Transverse colon (tissue), 4 donors: Measurements from ENCODE around the gene COG5. TPM values are rescaled to one million over a fixed set of nuclear protein-coding genes. Genes with fewer than 3 reads are reported as not detected.
A peak's percentile ranks its signal among the peaks of the same experiment; 100 is the strongest.

Experiments used
- DNase-seq: peaks from one replicate; pipeline ENCODE4 v3.0.0-alpha.2; 2019
- H3K27ac ChIP-seq, 4 donors: fragments of 200-600 bp; sonication (generic); 2 replicates each; pipeline ENCODE4 v1.5.1; 2016 to 2018; ENCODE audit warnings: inconsistent platforms in 4 of 4
- H3K27me3 ChIP-seq: fragments of 200-600 bp; sonication (generic); 2 replicates; pipeline ENCODE4 v1.5.1; 2017; ENCODE audit warnings: inconsistent platforms
- H3K36me3 ChIP-seq, 4 donors: fragments of 200-600 bp; sonication (generic); 2 replicates each; pipeline ENCODE4 v1.5.1; 2017 to 2019; ENCODE audit warnings: inconsistent platforms in 4 of 4
- H3K4me1 ChIP-seq, 4 donors: fragments of 200-600 bp; sonication (generic); 2 replicates each; pipeline ENCODE4 v1.5.1; 2017 to 2020; ENCODE audit warnings: inconsistent platforms in 4 of 4
- H3K4me3 ChIP-seq, 4 donors: fragments of 200-600 bp; sonication (generic); 1 replicate in 1 of 4; 2 replicates in 3 of 4; pipeline versions ENCODE4 v1.5.1 to v1.6.1; 2017 to 2019; ENCODE audit warnings: inconsistent platforms in 4 of 4
- H3K9me3 ChIP-seq, 2 donors: fragments of 200-600 bp; sonication (generic); 2 replicates each; pipeline ENCODE4 v1.5.1; 2017 to 2019; ENCODE audit warnings: inconsistent platforms in 2 of 2
- CTCF ChIP-seq, 5 experiments: fragments of 200-600 bp in 3 of 5; fragments of 450-650 bp in 2 of 5; sonication (generic) in 3 of 5; IDR thresholded peaks; 1 replicate in 2 of 5; 2 replicates in 3 of 5; pipeline ENCODE4 v1.5.1; 2016 to 2017; ENCODE audit warnings: antibody characterized with exemption in 5 of 5, inconsistent platforms in 3 of 5, mild to moderate bottlenecking in 2 of 5, moderate library complexity in 1 of 5
- EP300 ChIP-seq: sonication (generic); formaldehyde crosslinking; IDR thresholded peaks from one replicate; pipeline ENCODE4 v1.6.1; 2017; ENCODE audit warnings: antibody characterized with exemption, low read depth
- POLR2A ChIP-seq: fragments of 450-650 bp; IDR thresholded peaks from one replicate; pipeline ENCODE4 v1.6.1; 2016; ENCODE audit warnings: antibody characterized with exemption, mild to moderate bottlenecking, moderate library complexity
- POLR2AphosphoS5 ChIP-seq, 3 donors: sonication (generic); formaldehyde crosslinking; IDR thresholded peaks; one replicate each; pipeline ENCODE4 v1.6.1; 2016; ENCODE audit warnings: antibody characterized with exemption in 3 of 3
- WGBS, 2 donors: methylation state at CpG; one replicate each; pipeline ENCODE4 v1.1.5; 2018; ENCODE audit warnings: low coverage in 1 of 2; 5-methylcytosine and 5-hydroxymethylcytosine counted together
- in situ Hi-C, 4 donors: fragments of 200-750 bp; cut with MboI; loops; one replicate each; pipeline versions ENCODE4 v1.15.0 to v1.15.1; 2017; ENCODE audit warnings: low sequenced_read_pairs in 3 of 4, low pct_ligation_motif_present in 1 of 4, low pct_unique_long_range_greater_than_20kb in 1 of 4
- intact Hi-C: fragments of 100-400 bp; cut with DNase I; formaldehyde crosslinking; loops from one replicate; pipeline ENCODE4 v1.15.1; 2023; ENCODE audit warnings: low total_unique reads
- total RNA-seq, 4 donors: library from RNA; depleted of rRNA; stranded (reverse); fragments of >200 nt; gene quantifications; one replicate each; pipeline ENCODE4 v1.1.0, GENCODE V29; 2016

COG5 gene
- total RNA-seq, 4 donors from 2014 or later: 15.7 to 48.2 (median 35.7) TPM

- in situ Hi-C loops: loop anchor here in 2 of 4 donors (25.0 kb wide), 1 partner anchor 173 kb away; the partner anchor contains the start of gene CBLL1 (in 2 of the 2)
- H3K4me1 ChIP-seq: peaks cover 19 to 41% (median 29%) of the 10 kb centered on the region in 4 donors
- TF ChIP-seq POLR2A: no peak
- no peak for TF ChIP-seq CTCF (IDR thresholded peaks at IDR 0.05)
- no peaks in the 10 kb centered on the region for H3K27me3 ChIP-seq
- intact Hi-C loops: no loop called here
- no peak for DNase-seq
- 32 to 40% methylated on average over 9 of the region's 9 CpGs for WGBS, 2 donors
- H3K9me3 ChIP-seq: no peaks in the 10 kb centered on the region
- no peaks in the 10 kb centered on the region for H3K36me3 ChIP-seq
- H3K4me3 ChIP-seq: peak overlapping the region; percentile 78 to 94 (median 85)
- H3K27ac ChIP-seq: peak overlapping the region; percentile 95 to 99 (median 98)
These were observed 1.0 kb upstream of the COG5 start for GRCh38 chr7:107564553-107565298.

- Histone ChIP-seq H3K27ac (peak overlapping the region; percentile 95 to 99 (median 98)), H3K4me1 (peaks cover 19 to 48% (median 29%) of the 10 kb centered on the region in 4 donors), H3K36me3 (no peaks in the 10 kb centered on the region), H3K9me3 (no peaks in the 10 kb centered on the region), H3K4me3 (peak overlapping the region; percentile 78 to 94 (median 85)), H3K27me3 (no peaks in the 10 kb centered on the region)
- intact Hi-C loops: no loop called here
- DNase-seq: no peak
- TF ChIP-seq POLR2AphosphoS5 (IDR thresholded peaks at IDR 0.05): no peak
- TF ChIP-seq CTCF (IDR thresholded peaks at IDR 0.05): no peak
- TF ChIP-seq POLR2A: no peak
- no peak for TF ChIP-seq EP300
- WGBS, 2 donors: 2 to 26% methylated on average over 3 to 20 of the region's 21 CpGs
- in situ Hi-C loops: loop anchor here in 2 of 4 donors (25.0 kb wide), 1 partner anchor 174 kb away; the partner anchor contains the start of gene CBLL1 (in 2 of the 2)
These were observed 492 bp downstream of the COG5 start for GRCh38 chr7:107563081-107563774.

GRCh38 chr7:107560898-107561516, 2.7 kb downstream of the COG5 start:
- Histone ChIP-seq H3K36me3 (peaks cover 0 to 14% (median 4%) of the 10 kb centered on the region in 4 donors), H3K27me3 (no peaks in the 10 kb centered on the region), H3K27ac (peak overlapping the region in 3 of 4 donors; percentile 26 to 40 (median 31)), H3K4me1 (peaks cover 19 to 48% (median 29%) of the 10 kb centered on the region in 4 donors), H3K4me3 (no peak overlapping the region), H3K9me3 (no peaks in the 10 kb centered on the region)
- in situ Hi-C loops (loop anchor here in 2 of 4 donors (25.0 kb wide), 1 partner anchor 176 kb away; the partner anchor contains the start of gene CBLL1 (in 2 of the 2)), intact Hi-C loops (no loop called here)
- 79 to 85% methylated on average over 5 to 6 of the region's 6 CpGs for WGBS, 2 donors
- no peak for TF ChIP-seq CTCF (IDR thresholded peaks at IDR 0.05)
- TF ChIP-seq EP300: no peak
- no peak for TF ChIP-seq POLR2AphosphoS5 (IDR thresholded peaks at IDR 0.05)
- no peak for TF ChIP-seq POLR2A
- DNase-seq: no peak

GRCh38 chr7:107559864-107560263, 3.9 kb downstream of the COG5 start:
- no peak for DNase-seq
- in situ Hi-C loops: loop anchor here in 2 of 4 donors (25.0 kb wide), 1 partner anchor 177 kb away; the partner anchor contains the start of gene CBLL1 (in 2 of the 2)
- peaks cover 19 to 47% (median 26%) of the 10 kb centered on the region in 4 donors for H3K4me1 ChIP-seq
- H3K36me3 ChIP-seq: peaks cover 0 to 14% (median 4%) of the 10 kb centered on the region in 4 donors
- intact Hi-C loops: no loop called here
- no peak overlapping the region for H3K27ac ChIP-seq
- no peaks in the 10 kb centered on the region for H3K27me3 ChIP-seq
- no peaks in the 10 kb centered on the region for H3K9me3 ChIP-seq
- no peak overlapping the region for H3K4me3 ChIP-seq
- WGBS, 2 donors: 62 to 64% methylated on average over 2 of the region's 2 CpGs
- TF ChIP-seq POLR2A: no peak
- no peak for TF ChIP-seq EP300
- no peak for TF ChIP-seq POLR2AphosphoS5 (IDR thresholded peaks at IDR 0.05)
- TF ChIP-seq CTCF (IDR thresholded peaks at IDR 0.05): no peak
